GM12872 (cell line): ENCODE data around the gene TSHZ3.

Experiments
- CTCF ChIP-seq: IDR thresholded peaks from 3 replicates; pipeline ENCODE4 v1.5.1; 2011; ENCODE audit warnings: low read depth, mild to moderate bottlenecking, low read length, moderate library complexity; ENCODE audit not compliant: insufficient read depth

Gene TSHZ3

GRCh38 chr19:31353833-31354232 is 4.6 kb upstream of the TSHZ3 start:
- no peak for TF ChIP-seq CTCF

GRCh38 chr19:31352782-31353651 is 3.8 kb upstream of the TSHZ3 start:
- no peak for TF ChIP-seq CTCF

- no peak for TF ChIP-seq CTCF
Measured at GRCh38 chr19:31352296-31352781, 3.1 kb upstream of the TSHZ3 start.

GRCh38 chr19:31351855-31352195 is 2.6 kb upstream of the TSHZ3 start:
- TF ChIP-seq CTCF = no peak

- TF ChIP-seq CTCF = no peak
Measured at GRCh38 chr19:31351056-31351854, 2.0 kb upstream of the TSHZ3 start.

GRCh38 chr19:31350693-31351055 is 1.4 kb upstream of the TSHZ3 start:
- TF ChIP-seq CTCF = no peak

GRCh38 chr19:31350033-31350692 is 927 bp upstream of the TSHZ3 start:
- no peak for TF ChIP-seq CTCF
